Stimulated activated CD8-positive, alpha-beta memory T cell treated with anti-CD3 and anti-CD28 coated beads, Interleukin-7, amount 100 ng/mL, for 48 hours (primary cell): ENCODE data around the gene LATS2.
"Not testable (repeated sequence)": the region's sequence is repeated elsewhere in the genome, so short reads cannot be mapped to it uniquely, and the experiment has no call there.

ENCODE experiments used
- DNase-seq, 2 donors: peaks; one replicate each; pipeline ENCODE4 v3.0.0-alpha.2; 2020; ENCODE audit warnings: low read depth in 1 of 2; ENCODE audit errors: extremely low read depth in 1 of 2

LATS2 gene

DNA sequence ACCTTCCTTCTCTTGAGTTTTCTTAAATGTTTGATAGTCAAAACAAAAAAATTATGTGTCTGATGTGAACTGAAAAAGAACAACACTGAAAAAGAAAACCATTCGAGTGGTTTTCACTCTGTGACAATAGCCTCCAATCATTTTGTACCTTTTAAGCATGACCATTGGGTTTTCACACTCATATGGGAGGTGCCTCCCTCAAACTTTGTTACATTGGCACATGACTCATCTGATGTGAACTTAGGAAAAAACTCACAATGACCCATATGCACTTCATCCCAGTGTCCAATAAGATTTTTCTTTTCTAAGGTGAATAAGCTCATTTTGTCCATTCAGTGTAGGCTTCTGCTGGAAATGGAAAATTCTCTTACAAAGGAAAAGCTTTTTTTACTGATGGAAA lies 92.2 kb downstream of the LATS2 start:
- DNase-seq = no peak

DNA sequence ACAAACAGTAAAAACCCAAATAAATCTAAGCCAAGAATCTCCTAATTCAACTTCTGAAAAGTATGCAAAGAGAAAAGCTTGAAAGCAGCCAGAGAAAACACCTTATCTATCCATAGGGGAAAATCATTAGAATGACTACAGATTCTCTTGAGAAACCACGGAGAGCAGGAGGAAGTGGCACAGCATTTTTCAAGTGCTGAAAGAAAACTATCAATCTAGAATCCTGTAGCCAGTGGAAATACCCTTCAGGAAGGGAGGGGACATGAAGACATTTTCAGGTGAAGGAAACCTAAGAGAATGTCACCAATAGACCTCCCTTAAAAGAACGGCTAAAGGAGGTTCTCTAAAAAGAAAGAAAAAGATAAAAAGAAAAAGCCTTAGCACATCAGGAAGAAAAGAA lies 92.6 kb downstream of the LATS2 start:
- DNase-seq = no peak

DNA sequence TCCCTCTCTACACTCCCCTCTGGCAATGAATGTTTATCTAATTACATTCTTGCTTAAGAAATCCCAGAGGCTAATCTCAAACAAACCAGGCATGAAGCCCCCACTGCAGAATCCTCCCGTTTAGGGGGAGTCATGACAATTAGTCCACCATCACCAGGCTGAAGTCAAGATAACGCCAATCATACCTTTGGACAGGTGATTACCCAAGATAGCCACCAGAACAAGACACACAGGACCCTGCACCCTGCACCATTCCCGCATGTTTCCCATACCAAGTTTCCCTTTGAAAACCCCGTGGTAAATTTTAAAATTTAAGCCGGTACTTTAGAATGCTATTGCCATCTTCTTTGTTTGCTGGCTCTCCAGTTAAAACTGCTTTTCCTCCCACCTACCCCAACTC lies 94.0 kb downstream of the LATS2 start:
- DNase-seq = no peak

GRCh38 chr13:20964904-20965303 lies 96.5 kb downstream of the LATS2 start:
- DNase-seq = no peak

GRCh38 chr13:20961663-20962062 lies 99.7 kb downstream of the LATS2 start:
- not testable (repeated sequence) for DNase-seq

DNA sequence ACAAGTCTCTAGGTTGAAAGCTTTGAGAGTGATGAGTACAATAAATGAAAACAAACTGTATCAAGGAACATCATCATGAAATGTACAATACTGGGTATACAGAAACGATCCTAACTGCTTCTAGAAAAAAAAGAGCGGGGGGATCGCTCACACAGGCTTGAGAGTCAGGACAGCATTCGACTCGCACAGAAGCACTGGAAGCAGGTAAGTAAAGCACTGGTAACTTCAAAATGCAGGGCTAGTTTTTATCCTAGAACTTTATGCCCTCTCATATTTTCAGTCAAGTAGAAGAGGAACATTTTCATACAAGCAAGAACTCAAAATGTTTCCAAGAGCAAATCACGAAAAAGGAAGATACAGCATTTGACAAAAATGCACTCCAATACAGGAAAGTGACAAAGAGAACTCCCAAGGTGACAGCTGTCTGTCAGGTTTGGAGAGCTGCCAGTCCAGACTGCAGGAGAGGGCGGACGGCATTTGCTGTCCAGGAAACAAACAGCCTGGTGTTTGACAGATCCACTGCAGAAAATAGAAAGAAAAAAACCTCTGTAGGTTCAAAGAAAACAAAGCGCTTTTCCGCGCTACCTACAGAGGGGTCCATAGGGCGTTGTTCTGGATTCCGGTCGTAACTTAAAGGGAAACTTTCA lies 100.6 kb downstream of the LATS2 start:
- no peak for DNase-seq

GRCh38 chr13:20957049-20957620 lies 104.3 kb downstream of the LATS2 start:
- not testable (repeated sequence) for DNase-seq

DNA sequence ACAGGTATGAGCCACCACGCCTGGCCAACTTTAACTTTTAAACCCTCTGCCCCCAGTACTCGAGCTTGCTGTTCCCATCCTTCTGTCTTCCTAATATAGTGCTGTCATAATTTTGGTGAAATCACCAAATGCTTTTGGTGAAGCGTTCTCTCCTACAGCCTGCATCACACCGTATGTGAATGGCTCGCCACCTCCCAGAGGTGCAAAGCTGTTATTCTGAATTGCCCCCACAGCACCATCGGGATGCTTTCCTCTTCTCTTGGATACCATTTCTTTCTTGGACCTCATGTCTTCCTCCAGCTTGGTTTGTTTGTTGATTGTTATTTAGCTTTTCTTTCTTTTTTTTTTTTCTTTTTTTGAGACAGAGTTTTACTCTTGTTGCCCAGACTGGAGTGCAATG lies 105.9 kb downstream of the LATS2 start:
- no peak for DNase-seq

GRCh38 chr13:20953245-20953931 lies 108.0 kb downstream of the LATS2 start:
- DNase-seq = no peak

DNA sequence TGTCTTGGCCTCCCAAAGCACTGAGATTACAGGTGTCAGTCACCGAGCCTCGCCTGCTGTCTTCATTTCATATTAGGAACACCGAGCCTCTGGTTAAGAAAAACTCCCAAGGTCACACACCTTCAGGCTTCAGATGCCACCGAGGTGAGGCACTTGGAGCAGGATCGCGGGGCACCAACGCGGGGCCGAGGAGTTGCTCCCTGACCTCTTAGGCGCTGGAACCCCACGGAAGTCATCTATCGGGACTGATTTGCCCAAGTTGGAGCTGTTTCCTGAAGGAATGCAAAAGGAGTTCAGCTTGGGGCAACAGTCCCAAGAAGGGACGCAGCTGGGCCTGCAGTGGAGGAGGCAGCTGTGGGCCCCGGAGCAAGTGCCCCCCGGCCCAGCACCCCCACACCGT lies 108.5 kb downstream of the LATS2 start:
- DNase-seq = no peak

DNA sequence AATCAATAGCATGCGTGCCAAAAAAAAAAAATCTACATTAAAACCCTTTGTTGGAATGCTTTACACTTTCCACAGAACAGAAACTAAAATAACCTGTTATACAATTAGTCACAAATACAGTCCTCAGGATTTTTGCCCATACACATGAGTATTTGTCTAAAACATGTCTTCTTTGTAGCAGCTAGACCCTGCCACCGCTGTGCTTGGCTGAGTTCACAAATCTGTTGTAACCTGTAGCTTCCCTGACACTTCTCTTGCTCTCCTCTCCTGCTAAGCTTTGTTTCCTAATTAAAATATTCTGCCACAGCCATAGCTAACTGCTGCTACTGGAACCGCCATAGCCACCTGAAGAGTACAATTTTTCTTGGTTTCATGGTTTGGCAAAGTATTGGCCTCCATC lies 113.4 kb downstream of the LATS2 start:
- DNase-seq = not testable (repeated sequence)

GRCh38 chr13:20945952-20946383 lies 115.4 kb downstream of the LATS2 start:
- no peak for DNase-seq

GRCh38 chr13:20942938-20943559 lies 118.3 kb downstream of the LATS2 start:
- DNase-seq = no peak

DNA sequence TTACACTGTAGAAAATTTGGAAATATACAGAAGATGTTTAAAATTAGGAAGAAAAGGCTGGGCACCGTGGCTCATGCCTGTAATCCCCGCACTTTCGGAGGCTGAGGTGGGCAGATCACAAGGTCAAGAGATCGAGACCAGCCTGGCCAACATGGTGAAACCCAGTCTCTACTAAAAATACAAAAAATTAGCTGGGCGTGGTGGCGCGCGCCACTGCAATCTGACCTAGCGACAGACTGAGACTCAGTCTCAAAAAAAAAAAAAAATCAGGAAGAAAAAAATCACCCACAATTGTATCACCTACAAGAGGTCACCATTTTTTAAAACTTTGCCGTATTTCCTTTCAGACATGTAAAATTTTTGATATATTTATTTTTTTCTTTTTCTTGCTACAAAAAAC lies 120.9 kb downstream of the LATS2 start:
- DNase-seq = not testable (repeated sequence)

DNA sequence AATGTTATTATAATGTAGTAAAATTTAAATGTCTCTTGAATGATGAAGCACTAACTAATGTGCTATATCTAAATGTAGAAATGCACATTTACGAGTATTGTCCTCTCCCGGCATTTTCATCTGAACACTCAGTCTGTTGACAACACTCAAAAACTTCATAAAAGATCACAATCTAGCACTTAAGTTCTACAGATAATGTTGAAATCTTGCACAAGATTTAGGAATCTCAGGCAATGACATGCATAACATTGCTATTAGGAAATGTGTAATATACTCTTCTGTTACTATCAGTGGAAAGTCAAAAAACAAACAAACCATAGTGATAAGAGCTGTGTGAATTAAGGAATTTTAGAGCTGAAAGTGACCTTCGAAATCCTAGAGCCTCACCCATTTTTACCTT lies 121.3 kb downstream of the LATS2 start:
- DNase-seq = no peak

DNA sequence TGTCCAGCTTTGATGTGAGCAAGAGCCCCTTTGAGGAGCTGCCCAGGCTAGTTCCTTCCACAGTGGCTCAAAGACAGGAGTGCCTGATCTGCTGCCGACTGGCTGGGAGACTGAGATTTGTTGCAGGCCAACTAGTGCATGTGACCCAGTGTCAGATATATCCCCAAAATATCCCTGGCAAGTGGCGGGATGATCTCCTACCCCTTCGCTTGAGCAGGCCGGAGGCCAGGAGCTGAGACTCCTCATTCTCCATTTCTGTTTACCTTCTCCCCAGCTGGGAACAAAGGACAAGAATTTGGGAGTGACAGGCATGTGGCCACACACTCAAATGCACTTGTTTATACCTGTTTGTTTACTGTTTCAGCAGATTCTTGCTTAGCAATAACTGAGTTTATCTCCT lies 121.7 kb downstream of the LATS2 start:
- DNase-seq = no peak

DNA sequence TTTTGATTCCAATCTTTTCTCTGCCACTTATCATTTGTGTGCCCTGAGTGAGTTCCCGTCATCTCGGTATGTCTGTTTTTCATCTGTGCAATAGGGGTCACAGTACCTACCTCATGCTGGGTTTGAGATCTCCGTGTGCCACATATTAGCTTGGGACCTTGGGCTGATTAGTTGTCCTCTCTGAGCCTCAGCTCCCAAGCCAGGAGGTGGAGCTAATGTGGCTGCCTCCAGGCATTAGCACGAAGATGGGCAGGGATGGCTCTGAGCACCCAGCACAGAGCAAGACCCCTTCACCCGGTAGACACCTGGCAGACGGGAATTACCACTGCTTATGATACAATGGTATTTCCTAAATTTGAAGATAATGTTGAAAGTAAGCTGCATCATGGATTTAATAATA lies 123.1 kb downstream of the LATS2 start:
- no peak for DNase-seq

DNA sequence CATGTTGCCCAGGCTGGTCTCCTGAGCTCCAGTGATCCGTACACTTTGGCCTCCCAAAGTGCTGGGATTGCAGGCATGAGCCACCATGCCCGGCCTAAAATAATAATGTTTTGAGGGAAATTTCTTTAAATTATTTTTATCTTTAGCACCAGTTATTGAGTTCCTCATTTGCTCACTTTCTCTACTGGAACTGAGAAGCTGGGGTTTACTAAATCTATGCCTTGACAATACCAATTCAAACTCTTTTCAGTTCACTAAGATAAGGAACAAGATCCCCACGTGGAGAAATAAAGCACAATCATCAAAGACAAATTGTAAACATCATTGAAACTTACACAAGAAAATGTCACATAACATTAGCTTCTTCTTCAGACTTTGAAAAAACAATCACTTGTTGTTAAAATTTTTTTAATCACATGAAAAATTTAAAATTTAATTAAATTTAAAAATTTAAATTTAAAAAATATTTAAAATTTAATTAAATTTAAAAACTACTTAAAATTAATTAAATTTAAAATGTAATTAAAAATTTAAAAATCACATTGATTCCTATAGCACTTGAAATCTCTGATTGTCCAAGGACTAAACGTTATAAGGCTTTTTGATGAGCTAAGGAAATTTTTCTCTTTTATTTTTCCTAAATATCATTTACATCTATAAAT lies 133.7 kb downstream of the LATS2 start:
- no peak for DNase-seq

DNA sequence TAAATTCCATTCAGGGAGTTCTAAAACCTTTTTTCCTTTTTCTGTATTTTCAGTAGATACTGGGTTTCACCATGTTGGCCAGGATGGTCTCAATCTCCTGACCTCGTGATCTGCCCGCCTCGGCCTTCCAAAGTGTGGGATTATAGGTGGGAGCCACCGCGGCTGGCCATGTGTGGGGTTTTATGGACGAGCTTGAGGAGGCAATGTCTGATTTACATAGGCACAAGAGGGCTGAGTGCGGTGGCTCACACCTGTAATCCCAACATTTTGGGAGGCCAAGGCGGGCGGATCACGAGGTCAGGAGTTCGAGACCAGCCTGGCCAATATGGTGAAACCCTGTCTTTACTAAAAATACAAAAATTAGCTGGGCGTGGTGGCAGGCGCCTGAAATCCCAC lies 136.0 kb downstream of the LATS2 start:
- not testable (repeated sequence) for DNase-seq

DNA sequence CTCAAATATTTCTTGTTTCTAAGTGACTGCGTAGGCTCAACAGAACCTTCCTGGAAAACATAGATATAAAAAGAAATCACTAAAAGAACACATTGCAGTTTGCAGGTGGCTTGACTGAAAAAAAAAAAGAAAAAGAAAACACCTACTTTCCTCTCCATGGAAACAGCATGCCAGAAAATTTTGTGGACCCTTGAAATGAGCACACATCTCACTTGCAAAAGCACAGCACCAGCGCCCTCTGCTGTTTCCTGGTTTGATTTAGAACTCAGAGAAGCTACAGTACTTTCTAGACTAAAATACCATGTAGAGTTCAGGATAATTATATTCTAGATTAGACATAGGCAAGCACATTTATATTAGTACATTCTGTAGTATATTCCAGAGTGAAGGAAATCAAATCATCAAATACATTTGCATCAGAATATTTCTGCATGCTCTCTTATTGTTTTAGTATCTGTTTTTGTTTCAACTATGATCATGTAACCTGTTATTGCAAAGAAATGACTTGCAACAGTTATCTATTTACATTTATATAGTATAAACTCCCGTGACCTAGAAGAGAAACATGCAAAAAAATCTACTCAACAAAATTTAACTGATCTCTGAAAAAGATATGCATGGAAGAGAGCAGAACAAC lies 136.5 kb downstream of the LATS2 start:
- DNase-seq = peak in 1 of 2 donors; percentile 61

- no peak for DNase-seq
Measured at GRCh38 chr13:20923272-20923671, 138.1 kb downstream of the LATS2 start.
